Loucy (cell line): ENCODE results near the gene USP2.

Experiments used
- H2AFZ ChIP-seq: fragments of 200-600 bp; sonication (generic); 2 replicates; pipeline ENCODE4 v1.6.0; 2016; ENCODE audit warnings: antibody characterized with exemption, mild to moderate bottlenecking, low read length, moderate library complexity
- H3F3A ChIP-seq: fragments of 200-600 bp; 2 replicates; pipeline ENCODE4 v1.6.0; 2016; ENCODE audit warnings: antibody characterized with exemption, low read depth, mild to moderate bottlenecking
- H3K27me3 ChIP-seq: fragments of 200-600 bp; sonication (generic); 2 replicates; pipeline ENCODE4 v1.6.1; 2014; ENCODE audit warnings: low read length, mild to moderate bottlenecking; ENCODE audit not compliant: insufficient read depth, poor library complexity, severe bottlenecking
- H3K36me3 ChIP-seq: fragments of 200-600 bp; sonication (generic); 2 replicates; pipeline ENCODE4 v1.6.1; 2016; ENCODE audit warnings: low read length; ENCODE audit not compliant: insufficient read depth
- H3K4me1 ChIP-seq: fragments of 200-600 bp; sonication (generic); 2 replicates; pipeline ENCODE4 v1.5.1; 2014; ENCODE audit warnings: low read length, mild to moderate bottlenecking; ENCODE audit not compliant: insufficient read depth, poor library complexity, severe bottlenecking
- H3K4me2 ChIP-seq: fragments of 200-600 bp; sonication (generic); 2 replicates; pipeline ENCODE4 v1.6.0; 2014; ENCODE audit warnings: antibody characterized with exemption, low read length, low read depth, mild to moderate bottlenecking; ENCODE audit not compliant: poor library complexity, severe bottlenecking
- H3K4me3 ChIP-seq: fragments of 200-600 bp; sonication (generic); 2 replicates; pipeline ENCODE4 v1.5.1; 2014; ENCODE audit warnings: low read length, mild to moderate bottlenecking, mixed read lengths; ENCODE audit not compliant: poor library complexity, severe bottlenecking
- H3K79me2 ChIP-seq: fragments of 200-600 bp; sonication (generic); 2 replicates; pipeline ENCODE4 v1.6.1; 2014; ENCODE audit warnings: low read length; ENCODE audit not compliant: insufficient read depth
- H3K9ac ChIP-seq: fragments of 200-600 bp; sonication (generic); 2 replicates; pipeline ENCODE4 v1.6.0; 2014; ENCODE audit warnings: mild to moderate bottlenecking, low read depth, low read length, moderate library complexity; ENCODE audit not compliant: poor library complexity, severe bottlenecking
- H3K9me2 ChIP-seq: fragments of 200-600 bp; sonication (generic); replicated peaks from 2 replicates; pipeline ENCODE4 v1.6.1; 2016; ENCODE audit warnings: low read depth, low read length, mixed read lengths
- H3K9me3 ChIP-seq: fragments of 200-600 bp; sonication (generic); 2 replicates; pipeline ENCODE4 v1.6.1; 2014; ENCODE audit warnings: mild to moderate bottlenecking, antibody characterized with exemption, low read length, low read depth; ENCODE audit not compliant: insufficient read depth
- H4K20me1 ChIP-seq: fragments of 200-600 bp; sonication (generic); 2 replicates; pipeline ENCODE4 v1.6.0; 2014; ENCODE audit warnings: antibody characterized with exemption, low read length, mild to moderate bottlenecking; ENCODE audit not compliant: insufficient read depth, poor library complexity, severe bottlenecking
- CTCF ChIP-seq: fragments of 200-600 bp; sonication (generic); conservative IDR thresholded peaks from 2 replicates; pipeline ENCODE4 v1.5.1; 2014; ENCODE audit warnings: mild to moderate bottlenecking, antibody characterized with exemption, low read length
- EZH2phosphoT487 ChIP-seq: fragments of 200-600 bp; IDR thresholded peaks from 2 replicates; pipeline ENCODE4 v1.6.1; 2018; ENCODE audit warnings: antibody characterized with exemption, mild to moderate bottlenecking, moderate library complexity, borderline replicate concordance

USP2 gene

GRCh38 chr11:119339589-119340334 is 41.7 kb downstream of the USP2 start:
- H4K20me1 ChIP-seq: peaks cover 9% of the 10 kb centered on the region
- peaks cover 37% of the 10 kb centered on the region for H3K4me1 ChIP-seq
- no peaks in the 10 kb centered on the region for H3K9me3 ChIP-seq
- H3K27me3 ChIP-seq: peaks cover under 1% of the 10 kb centered on the region
- no peaks in the 10 kb centered on the region for H3K9me2 ChIP-seq
- H3K4me3 ChIP-seq: no peak overlapping the region
- H2AFZ ChIP-seq: no peak overlapping the region
- H3F3A ChIP-seq: no peaks in the 10 kb centered on the region
- H3K36me3 ChIP-seq: no peaks in the 10 kb centered on the region
- no peak overlapping the region for H3K4me2 ChIP-seq
- TF ChIP-seq CTCF (0 out of 2 replicates have a peak, but pooled peaks have one; percentile 13), EZH2phosphoT487 (no peak)
- H3K9ac ChIP-seq: no peak overlapping the region
- peaks cover 35% of the 10 kb centered on the region for H3K79me2 ChIP-seq

GRCh38 chr11:119338965-119339588 is 42.4 kb downstream of the USP2 start:
- peaks cover 5% of the 10 kb centered on the region for H3K27me3 ChIP-seq
- H3K36me3 ChIP-seq: no peaks in the 10 kb centered on the region
- H3K4me1 ChIP-seq: peaks cover 38% of the 10 kb centered on the region
- H3K79me2 ChIP-seq: peaks cover 39% of the 10 kb centered on the region
- no peaks in the 10 kb centered on the region for H3F3A ChIP-seq
- H3K4me3 ChIP-seq: no peak overlapping the region
- no peak overlapping the region for H2AFZ ChIP-seq
- H3K9ac ChIP-seq: no peak overlapping the region
- peaks cover 9% of the 10 kb centered on the region for H4K20me1 ChIP-seq
- no peaks in the 10 kb centered on the region for H3K9me2 ChIP-seq
- no peaks in the 10 kb centered on the region for H3K9me3 ChIP-seq
- peak overlapping the region; percentile 99 for H3K4me2 ChIP-seq
- TF ChIP-seq EZH2phosphoT487 (no peak), CTCF (no peak)

- H3K4me1 ChIP-seq: peaks cover 43% of the 10 kb centered on the region
- peak overlapping the region; percentile 100 for H3K9ac ChIP-seq
Measured at GRCh38 chr11:119338318-119338890, 43.1 kb downstream of the USP2 start.

More at GRCh38 chr11:119338318-119338890, 43.1 kb downstream of the USP2 start:
- H3K36me3 ChIP-seq: no peaks in the 10 kb centered on the region
- H3K4me3 ChIP-seq: peak overlapping the region; percentile 99
- no peak overlapping the region for H2AFZ ChIP-seq
- TF ChIP-seq EZH2phosphoT487: no peak
- peak; percentile 94 for TF ChIP-seq CTCF
- H3F3A ChIP-seq: no peaks in the 10 kb centered on the region
- peaks cover 9% of the 10 kb centered on the region for H4K20me1 ChIP-seq
- peaks cover 39% of the 10 kb centered on the region for H3K79me2 ChIP-seq
- H3K27me3 ChIP-seq: peaks cover 5% of the 10 kb centered on the region
- no peaks in the 10 kb centered on the region for H3K9me3 ChIP-seq
- peak overlapping the region; percentile 99 for H3K4me2 ChIP-seq
- no peaks in the 10 kb centered on the region for H3K9me2 ChIP-seq
